H1 (cell line): ENCODE data around the gene ACVRL1. TPM values are rescaled to one million over a fixed set of nuclear protein-coding genes. Genes with fewer than 3 reads are reported as not detected.
A peak's percentile ranks its signal among the peaks of the same experiment; 100 is the strongest.

Experiments
- CTCF ChIA-PET: fragments of 300-600 bp; sonication (Branson Sonifier 250); formaldehyde crosslinking; loops from one replicate; lab custom pipeline; 2021; ENCODE audit not compliant: partially characterized antibody; lab: Charles Lee
- POLR2A ChIA-PET: fragments of 300-600 bp; sonication (Branson Sonifier 250); formaldehyde crosslinking; loops from one replicate; lab custom pipeline; 2021; ENCODE audit warnings: inconsistent platforms; ENCODE audit not compliant: partially characterized antibody; lab: Charles Lee
- DNase-seq, 2 experiments: peaks; one replicate each; pipeline versions ENCODE4 v3.0.0 to v3.0.0-alpha.2; 2010 to 2022; ENCODE audit warnings: low spot score in 2 of 2, low read depth in 1 of 2, mixed read lengths in 1 of 2
- FAIRE-seq: peaks from 2 replicates; lab custom pipeline; 2011; peaks lifted over from hg19 to GRCh38; lab: Jason Lieb, UNC
- H2AFZ ChIP-seq: 2 replicates; pipeline ENCODE4 v1.8.1; 2012; ENCODE audit warnings: low read length, inconsistent platforms
- H2AK5ac ChIP-seq: 2 replicates; pipeline ENCODE4 v1.6.1; 2013; ENCODE audit warnings: low read depth, low read length
- H2BK120ac ChIP-seq: replicated peaks from 2 replicates; pipeline ENCODE3; 2013; ENCODE audit warnings: low read depth, low read length, inconsistent platforms
- H2BK12ac ChIP-seq: 2 replicates; pipeline ENCODE4 v1.6.1; 2013; ENCODE audit warnings: low read depth, low read length
- H2BK15ac ChIP-seq: 2 replicates; pipeline ENCODE4 v1.6.1; 2013; ENCODE audit warnings: low read length
- H2BK20ac ChIP-seq: 2 replicates; pipeline ENCODE4 v1.6.1; 2013; ENCODE audit warnings: low read length
- H2BK5ac ChIP-seq: 2 replicates; pipeline ENCODE4 v1.6.1; 2013; ENCODE audit warnings: low read depth, low read length
- H3K14ac ChIP-seq: 2 replicates; pipeline ENCODE4 v1.6.1; 2013; ENCODE audit warnings: inconsistent platforms; ENCODE audit not compliant: insufficient read length
- H3K18ac ChIP-seq: 2 replicates; pipeline ENCODE4 v1.6.1; 2013; ENCODE audit warnings: low read length; ENCODE audit errors: extremely low read depth
- H3K23ac ChIP-seq: 2 replicates; pipeline ENCODE4 v1.6.1; 2013; ENCODE audit warnings: inconsistent platforms; ENCODE audit not compliant: insufficient read length
- H3K23me2 ChIP-seq: 2 replicates; pipeline ENCODE4 v1.6.1; 2013; ENCODE audit warnings: low read depth, low read length
- H3K27ac ChIP-seq: 2 replicates; pipeline ENCODE4 v1.6.1; 2011; ENCODE audit warnings: low read depth, low read length, inconsistent platforms
- H3K27me3 ChIP-seq, 4 experiments: replicated peaks in 1 of 4; 1 replicate in 1 of 4; 2 replicates in 3 of 4; pipeline versions ENCODE4 v1.6.1 to v1.8.1; 2011 to 2013; ENCODE audit warnings: low read length in 3 of 4, mild to moderate bottlenecking in 3 of 4, inconsistent platforms in 2 of 4, mixed read lengths in 2 of 4, moderate library complexity in 1 of 4; ENCODE audit not compliant: control insufficient read depth in 3 of 4, insufficient read depth in 3 of 4; ENCODE audit errors: extremely low read depth in 1 of 4
- H3K36me3 ChIP-seq, 4 experiments: 2 replicates each; pipeline versions ENCODE4 v1.6.1 to v1.8.1; 2011 to 2013; ENCODE audit warnings: mild to moderate bottlenecking in 4 of 4, low read length in 3 of 4, moderate library complexity in 2 of 4, control low read depth in 1 of 4, inconsistent platforms in 1 of 4; ENCODE audit not compliant: insufficient read depth in 4 of 4, control insufficient read depth in 2 of 4
- H3K4ac ChIP-seq: replicated peaks from 2 replicates; pipeline ENCODE3; 2013; ENCODE audit warnings: low read length, low read depth, mixed read lengths, inconsistent platforms; ENCODE audit not compliant: insufficient read length
- H3K4me1 ChIP-seq, 4 experiments: replicated peaks in 1 of 4; 1 replicate in 1 of 4; 2 replicates in 3 of 4; pipeline versions ENCODE4 v1.6.1 to v1.8.1; 2011 to 2013; ENCODE audit warnings: low read length in 3 of 4, inconsistent platforms in 2 of 4, mixed read lengths in 1 of 4; ENCODE audit not compliant: insufficient read depth in 4 of 4, control insufficient read depth in 3 of 4
- H3K4me2 ChIP-seq, 2 experiments: 2 replicates each; pipeline versions ENCODE4 v1.6.1 to v1.8.1; 2011 to 2013; ENCODE audit warnings: low read depth in 2 of 2, low read length in 2 of 2, control low read depth in 1 of 2, inconsistent platforms in 1 of 2, mild to moderate bottlenecking in 1 of 2; ENCODE audit not compliant: insufficient read depth in 1 of 2
- H3K4me3 ChIP-seq, 4 experiments: fragments of 200-600, 300-600 bp in 1 of 4; sonication (generic), shearing (Covaris generic), sonication (Bioruptor Twin) in 1 of 4; 2 replicates each; pipeline versions ENCODE4 v1.5.1 to v1.8.1; 2011 to 2016; ENCODE audit warnings: low read length in 4 of 4, low read depth in 3 of 4, control low read depth in 2 of 4, inconsistent platforms in 2 of 4, mild to moderate bottlenecking in 2 of 4, mixed read lengths in 1 of 4, moderate library complexity in 1 of 4; ENCODE audit not compliant: insufficient read depth in 2 of 4; ENCODE audit errors: extremely low read depth in 1 of 4
- H3K56ac ChIP-seq: replicated peaks from 2 replicates; pipeline ENCODE3; 2013; ENCODE audit warnings: low read depth, mild to moderate bottlenecking, mixed read lengths, low read length, inconsistent platforms; ENCODE audit not compliant: insufficient read length
- H3K79me1 ChIP-seq: 2 replicates; pipeline ENCODE4 v1.6.1; 2013; ENCODE audit warnings: low read depth, low read length, control low read depth
- H3K79me2 ChIP-seq, 2 experiments: 2 replicates each; pipeline versions ENCODE4 v1.6.1 to v1.8.1; 2012 to 2013; ENCODE audit warnings: low read length in 2 of 2, mild to moderate bottlenecking in 2 of 2, inconsistent platforms in 1 of 2; ENCODE audit not compliant: insufficient read depth in 2 of 2, control insufficient read depth in 1 of 2
- H3K9ac ChIP-seq, 4 experiments: replicated peaks in 1 of 4; 1 replicate in 1 of 4; 2 replicates in 3 of 4; pipeline versions ENCODE4 v1.6.1 to v1.8.1; 2011 to 2013; ENCODE audit warnings: low read depth in 3 of 4, low read length in 3 of 4, control low read depth in 2 of 4, mild to moderate bottlenecking in 2 of 4, moderate library complexity in 2 of 4, inconsistent platforms in 1 of 4; ENCODE audit errors: extremely low read depth in 1 of 4
- H3K9me3 ChIP-seq, 2 experiments: 2 replicates each; pipeline versions ENCODE4 v1.6.1 to v1.8.1; 2012 to 2013; ENCODE audit warnings: mild to moderate bottlenecking in 2 of 2, moderate library complexity in 2 of 2, control low read depth in 1 of 2, inconsistent platforms in 1 of 2, low read depth in 1 of 2, low read length in 1 of 2, mixed read lengths in 1 of 2; ENCODE audit not compliant: insufficient read depth in 2 of 2
- H4K20me1 ChIP-seq, 2 experiments: replicated peaks in 1 of 2; 2 replicates each; pipeline versions ENCODE3 to v1.8.1; 2011 to 2013; ENCODE audit warnings: inconsistent platforms in 2 of 2, low read length in 2 of 2, mild to moderate bottlenecking in 1 of 2; ENCODE audit not compliant: insufficient read depth in 2 of 2, control insufficient read depth in 1 of 2
- H4K5ac ChIP-seq: 2 replicates; pipeline ENCODE4 v1.6.1; 2013; ENCODE audit warnings: low read length, low read depth, mixed read lengths, inconsistent platforms; ENCODE audit not compliant: insufficient read length
- H4K8ac ChIP-seq: 2 replicates; pipeline ENCODE4 v1.8.0; 2013; ENCODE audit warnings: mild to moderate bottlenecking, moderate library complexity, low read length, inconsistent platforms; ENCODE audit not compliant: insufficient read depth; ENCODE audit errors: extremely low read depth
- H4K91ac ChIP-seq: replicated peaks from 2 replicates; pipeline ENCODE3; 2013; ENCODE audit warnings: low read length, mixed read lengths, inconsistent platforms; ENCODE audit not compliant: insufficient read length
- BACH1 ChIP-seq: IDR thresholded peaks from 2 replicates; pipeline ENCODE4 v1.6.1; 2012; ENCODE audit warnings: low read length, improper control_type of control experiment
- CHD2 ChIP-seq: IDR thresholded peaks from 2 replicates; pipeline ENCODE4 v1.6.1; 2012; ENCODE audit warnings: low read length, improper control_type of control experiment
- E2F6 ChIP-seq: IDR thresholded peaks from 2 replicates; pipeline ENCODE4 v1.6.1; 2012; ENCODE audit warnings: inconsistent platforms
- EZH2 ChIP-seq: fragments of 200-600 bp; sonication (generic); IDR thresholded peaks from 2 replicates; pipeline ENCODE4 v1.7.1; 2012; ENCODE audit warnings: low read depth, mild to moderate bottlenecking, moderate library complexity, low read length, inconsistent platforms; ENCODE audit not compliant: severe bottlenecking
- JUN ChIP-seq: IDR thresholded peaks from 2 replicates; pipeline ENCODE4 v1.6.1; 2011; ENCODE audit warnings: low read depth, mild to moderate bottlenecking, improper control_type of control experiment, low read length
- PHF8 ChIP-seq: fragments of 200-600 bp; sonication (generic); conservative IDR thresholded peaks from 2 replicates; pipeline ENCODE4 v1.7.1; 2012; ENCODE audit warnings: low read depth, mild to moderate bottlenecking, inconsistent platforms, low read length, moderate library complexity
- POU5F1 ChIP-seq: IDR thresholded peaks from 2 replicates; pipeline ENCODE4 v1.6.1; 2011; ENCODE audit warnings: low read depth, mild to moderate bottlenecking, low read length, moderate library complexity
- RFX5 ChIP-seq: IDR thresholded peaks from 2 replicates; pipeline ENCODE4 v1.6.1; 2011; ENCODE audit warnings: low read depth, low read length, improper control_type of control experiment, borderline replicate concordance
- SIRT6 ChIP-seq: IDR thresholded peaks from one replicate; pipeline ENCODE4 v1.7.1; 2012; ENCODE audit warnings: low read length, inconsistent platforms
- SIX5 ChIP-seq: IDR thresholded peaks from 2 replicates; pipeline ENCODE4 v1.6.1; 2011; ENCODE audit warnings: mild to moderate bottlenecking, low read depth, low read length
- TAF1 ChIP-seq: IDR thresholded peaks from 2 replicates; pipeline ENCODE4 v1.6.1; 2011; ENCODE audit warnings: mild to moderate bottlenecking, low read depth, low read length
- WGBS, 2 experiments: shearing (Covaris generic) in 1 of 2; methylation state at CpG; one replicate each; pipeline versions ENCODE4 v1.1.6 to v1.1.7; 2013 to 2015; ENCODE audit warnings: low lambda C conversion rate in 2 of 2, mixed read lengths in 2 of 2, inconsistent platforms in 1 of 2, low coverage in 1 of 2, missing lambda C conversion rate in 1 of 2; ENCODE audit not compliant: insufficient replicate concordance in 2 of 2, insufficient coverage in 1 of 2, insufficient read length in 1 of 2; ENCODE audit errors: extremely low coverage in 1 of 2, missing lambda C conversion rate in 1 of 2; 5-methylcytosine and 5-hydroxymethylcytosine counted together
- polyA plus RNA-seq, 7 experiments: library from polyadenylated mRNA; depleted of rRNA in 3 of 7; stranded (reverse) in 5 of 7; unstranded in 2 of 7; fragments of >200 nt in 5 of 7; fragments of 200-250 nt in 2 of 7; gene quantifications; 1 replicate in 5 of 7; 2 replicates in 1 of 7; 4 replicates in 1 of 7; pipeline versions ENCODE4 v1.2.1 to v1.2.3, GENCODE V29; 2011 to 2013; ENCODE audit warnings: missing spikeins in 2 of 7, mixed read lengths in 2 of 7
- total RNA-seq: library from RNA; stranded (reverse); fragmentation: NEBNext Ultra II Directional; extraction: Animal tissue kit (Norgen Biotek cat#: 25700); gene quantifications from 2 replicates; pipeline ENCODE4 v1.2.1, GENCODE V29; 2021

ACVRL1 gene
- total and polyA plus RNA-seq, 2 of the 8 experiments (the other 6 are each of a cell fraction or from before 2014, with no cell fraction given): 0.09 to 0.35 TPM

GRCh38 chr12:51951843-51952722 is 44.8 kb downstream of the ACVRL1 start:
- Histone ChIP-seq H3K56ac (no peak overlapping the region), H4K91ac (no peak overlapping the region), H3K27me3 (peaks cover 7 to 47% (median 34%) of the 10 kb centered on the region in 4 experiments), H4K20me1 (peaks cover 5 to 8% of the 10 kb centered on the region in 2 experiments), H2BK15ac (no peak overlapping the region), H3K23ac (peak overlapping the region; percentile 3), H2BK12ac (no peak overlapping the region), H2BK20ac (no peak overlapping the region), H2AK5ac (no peak overlapping the region; the same call in 1 of the 2 replicates), H3K4me3 (peak overlapping the region; percentile 73 to 95 (median 90)), H4K5ac (no peak overlapping the region), H2BK5ac (no peak overlapping the region), H3K9me3 (no peaks in the 10 kb centered on the region), H3K4ac (no peak overlapping the region), H3K4me1 (peaks cover 0 to 3% (median 2%) of the 10 kb centered on the region in 4 experiments; a peak in 6 of 7 replicates), H4K8ac (peak overlapping the region; percentile 97; the same call in 1 of the 2 replicates), H2AFZ (0 out of 2 replicates have a peak overlapping the region, but pooled peaks have one; percentile 0), H3K4me2 (peak overlapping the region; percentile 91 to 99), H3K23me2 (peaks cover 7% of the 10 kb centered on the region; the same call in 1 of the 2 replicates), H3K18ac (peak overlapping the region; percentile 1; the same call in 1 of the 2 replicates), H3K36me3 (no peaks in the 10 kb centered on the region), H3K79me2 (peaks cover 0 to 40% of the 10 kb centered on the region in 2 experiments; a peak in 2 of 4 replicates), H3K9ac (peak overlapping the region; percentile 76 to 98 (median 92)), H3K27ac (peak overlapping the region; percentile 52; the same call in 1 of the 2 replicates), H3K79me1 (peaks cover 2% of the 10 kb centered on the region; the same call in 1 of the 2 replicates), H3K14ac (no peak overlapping the region), H2BK120ac (no peak overlapping the region)
- WGBS, 2 experiments: 2% methylated on average over 33 of the region's 50 CpGs; no CpG with 5 or more reads in 1 of the 2 experiments
- FAIRE-seq: no peak
- CTCF ChIA-PET: interaction anchor here (1.4 to 2.6 kb wide), 2 partner anchors 16 to 25 kb away, joined by 5 to 10 read pairs; no protein-coding TSS in a partner anchor
- DNase-seq: peak in 1 of 2 experiments; percentile 68
- POLR2A ChIA-PET: interaction anchor here (0.6 to 1.5 kb wide), 7 partner anchors 15 to 47 kb away, joined by 3 to 4 read pairs (median 3); no protein-coding TSS in a partner anchor
- TF ChIP-seq PHF8 (peak; percentile 74), RFX5 (no peak), CHD2 (no peak), SIRT6 (no peak), SIX5 (no peak), E2F6 (peak; percentile 70), EZH2 (no peak), JUN (no peak), POU5F1 (no peak), BACH1 (no peak), TAF1 (peak; percentile 67)
